ENCODE results near the gene LBX2.

LBX2 gene, protein sequence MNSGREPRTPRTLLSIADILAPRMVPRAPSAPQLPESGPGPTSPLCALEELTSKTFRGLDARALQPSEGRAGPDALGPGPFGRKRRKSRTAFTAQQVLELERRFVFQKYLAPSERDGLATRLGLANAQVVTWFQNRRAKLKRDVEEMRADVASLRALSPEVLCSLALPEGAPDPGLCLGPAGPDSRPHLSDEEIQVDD

DNA sequence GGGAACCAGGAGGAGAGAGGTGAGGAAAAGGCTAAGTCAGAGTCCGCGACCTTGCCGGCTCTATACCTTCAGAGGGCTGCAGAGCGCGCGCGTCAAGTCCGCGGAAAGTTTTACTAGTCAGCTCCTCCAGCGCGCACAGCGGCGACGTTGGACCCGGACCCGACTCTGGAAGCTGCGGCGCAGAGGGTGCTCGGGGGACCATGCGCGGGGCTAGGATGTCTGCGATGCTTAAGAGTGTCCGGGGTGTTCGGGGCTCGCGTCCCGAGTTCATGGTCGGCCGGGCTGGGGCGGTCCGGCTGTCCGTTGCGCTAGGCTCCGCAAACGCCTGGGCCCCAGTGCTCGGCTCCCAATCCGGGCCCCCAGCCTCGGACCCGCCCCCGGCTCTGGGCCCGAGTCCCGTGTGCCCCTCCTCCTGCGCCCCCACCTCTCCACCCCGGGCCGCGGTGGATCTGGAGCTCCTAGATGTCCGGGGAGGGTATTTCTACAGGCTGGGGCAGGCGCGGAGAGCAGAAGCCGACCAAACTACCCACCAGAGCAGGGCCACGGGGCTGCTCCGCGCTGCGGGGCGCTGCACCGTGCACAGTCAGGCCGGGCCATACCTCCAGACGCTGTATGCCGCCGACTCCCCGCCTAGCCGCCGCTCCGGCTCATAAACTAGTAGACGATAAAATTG lies at the start of gene LBX2:
Gene LBX2, minus strand, starts transcription at position 337 of the 673 bp plus-strand sequence. Its CDS starts 66 bp downstream, at position 271.
- DNase-seq: no peak

DNA sequence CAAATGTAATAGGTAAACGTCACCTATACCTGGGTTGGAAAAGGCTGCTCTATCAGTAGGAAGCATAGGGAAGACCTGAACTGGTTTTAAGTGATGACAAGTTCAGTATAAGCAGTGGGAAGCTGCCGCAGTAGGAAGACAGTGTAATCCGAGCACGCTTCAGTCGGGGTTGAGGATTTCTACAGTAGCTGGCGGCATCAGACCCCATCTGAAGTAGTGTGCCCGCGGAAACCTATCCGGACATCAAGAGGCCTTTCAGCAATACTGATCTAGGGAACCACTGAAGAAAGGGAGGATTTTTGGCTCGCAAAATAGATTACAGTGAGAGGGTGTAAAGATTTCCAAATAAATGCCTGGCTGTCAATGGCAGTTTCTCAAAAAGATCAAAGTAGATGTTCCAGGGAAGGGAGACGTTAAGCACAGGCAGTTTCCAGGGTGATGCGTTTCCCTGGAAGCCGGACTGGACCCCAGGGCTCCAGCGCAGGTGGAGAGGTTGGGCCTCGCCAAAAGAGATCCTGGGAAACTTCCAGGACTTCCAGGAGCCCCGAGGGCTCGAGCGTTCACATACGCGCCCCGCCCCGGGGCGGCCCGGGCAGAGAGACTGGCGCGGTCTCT lies 49.0 kb upstream of the LBX2 start:
- DNase-seq: no peak

DNA sequence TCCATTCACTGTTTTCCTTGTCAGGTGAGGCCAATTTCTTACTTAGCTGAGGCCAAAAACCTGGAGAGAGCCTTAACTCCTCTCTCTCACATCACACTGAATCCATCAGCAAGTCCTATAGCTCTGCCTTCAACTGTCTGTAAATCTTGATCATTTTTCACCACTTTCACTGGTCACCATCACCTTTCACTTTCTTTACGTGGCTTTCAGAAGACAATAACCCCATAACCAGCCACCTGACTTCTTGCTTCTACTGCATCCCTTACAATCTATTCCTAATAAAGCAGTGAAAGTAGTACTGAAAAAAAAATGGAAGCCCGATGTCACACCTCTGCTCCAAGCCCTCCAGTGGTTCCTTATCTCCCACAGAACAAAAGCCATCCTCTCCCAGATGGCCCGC lies 46.6 kb upstream of the LBX2 start:
- no peak for DNase-seq

DNA sequence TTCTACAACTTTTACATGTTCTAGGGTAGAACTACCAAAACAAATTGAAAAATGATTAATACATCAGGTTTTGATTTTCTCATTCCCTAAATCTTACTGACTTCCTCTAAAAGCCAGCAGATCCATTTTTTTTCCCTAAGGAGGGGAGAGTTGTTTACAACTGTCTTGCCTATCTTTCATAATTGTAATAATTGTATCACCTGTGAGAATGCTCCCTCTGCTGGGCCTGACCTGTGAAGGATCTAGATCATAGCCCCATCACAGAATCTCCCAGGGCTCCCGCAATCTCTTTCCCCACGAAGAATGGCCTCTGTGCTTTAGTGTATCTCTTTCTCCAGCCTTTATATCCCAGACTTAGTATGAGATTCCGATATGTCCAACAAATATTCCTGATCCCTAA lies 45.2 kb upstream of the LBX2 start:
- no peak for DNase-seq

DNA sequence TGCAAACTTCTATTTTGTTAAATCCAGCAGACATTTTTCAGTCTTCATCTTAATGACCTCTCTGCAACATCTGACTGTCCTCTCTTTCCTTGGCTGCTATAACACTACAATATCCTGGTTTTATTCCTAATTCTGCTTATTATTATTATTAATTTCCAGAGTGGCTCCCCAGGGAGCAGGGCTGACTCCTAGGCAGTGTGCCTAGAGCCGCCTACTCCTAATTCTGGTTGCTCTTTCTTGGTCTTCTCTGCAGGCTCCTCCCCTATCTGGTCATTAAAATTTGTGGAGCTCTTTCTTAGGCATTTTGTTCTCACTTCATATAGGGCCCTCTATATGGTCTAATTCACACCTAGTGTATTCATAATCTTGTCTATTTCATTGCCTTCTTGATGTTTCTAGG lies 43.6 kb upstream of the LBX2 start:
- no peak for DNase-seq

DNA sequence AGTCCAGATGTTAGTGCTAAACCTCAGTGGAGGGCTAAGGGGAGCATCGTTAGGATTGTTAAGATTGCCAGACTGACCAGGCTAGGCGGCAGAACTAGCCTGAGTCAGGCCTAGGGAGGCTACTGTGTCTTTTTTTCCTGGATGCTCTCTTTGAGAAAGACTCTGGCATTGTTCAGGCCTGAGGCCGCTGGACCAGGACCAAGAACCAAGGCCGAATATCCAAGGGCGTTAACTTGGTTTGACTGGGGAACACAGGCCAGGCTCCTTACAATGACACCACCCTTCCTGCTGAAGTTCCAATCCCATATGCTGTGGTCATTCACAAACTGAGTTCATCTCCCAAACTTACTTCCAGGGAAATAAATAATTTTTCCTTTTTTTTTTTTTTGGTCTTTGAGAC lies 40.9 kb upstream of the LBX2 start:
- DNase-seq: no peak

DNA sequence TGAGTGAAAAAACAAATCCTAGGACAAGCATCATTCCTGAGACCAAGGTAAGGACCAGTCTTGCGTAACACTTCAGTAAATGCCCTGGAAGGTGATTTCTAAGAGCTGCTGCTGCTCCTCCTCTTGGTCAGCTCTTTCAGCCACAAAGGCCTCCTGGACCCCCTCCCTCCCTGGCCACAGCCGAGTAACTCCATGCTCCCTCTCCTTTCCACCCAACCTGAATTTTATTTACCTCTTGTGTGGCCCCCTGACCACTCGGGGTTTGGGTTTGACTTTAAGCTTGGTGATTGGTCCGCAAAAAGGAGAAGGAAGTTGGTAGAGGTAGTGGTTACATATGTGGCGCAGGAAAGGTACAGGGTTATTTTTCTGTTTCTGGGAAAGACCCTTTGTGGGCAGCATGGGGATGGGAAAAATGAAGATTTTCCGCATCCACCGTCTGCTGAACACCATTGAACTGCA lies 39.5 kb upstream of the LBX2 start:
- DNase-seq: no peak

DNA sequence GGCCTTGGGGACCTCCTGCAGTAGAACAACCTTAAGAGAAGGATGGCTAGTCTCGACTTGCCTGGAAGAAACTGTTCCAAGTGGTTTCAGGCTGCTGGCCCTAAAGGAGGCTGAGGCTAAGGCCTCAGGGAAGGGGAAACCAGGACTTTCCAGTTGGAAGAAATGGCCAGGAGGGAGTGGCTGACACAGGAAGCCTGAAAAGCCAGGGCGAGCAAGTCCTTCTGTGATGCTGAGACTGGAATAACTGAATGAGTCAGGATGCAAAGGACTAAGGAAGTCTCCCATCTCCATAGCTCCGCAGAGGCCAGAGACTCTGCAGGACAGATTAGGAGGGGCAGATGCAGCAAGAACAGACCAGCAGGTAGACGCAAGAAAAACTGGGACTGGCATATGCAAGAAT lies 37.7 kb upstream of the LBX2 start:
- DNase-seq: no peak

DNA sequence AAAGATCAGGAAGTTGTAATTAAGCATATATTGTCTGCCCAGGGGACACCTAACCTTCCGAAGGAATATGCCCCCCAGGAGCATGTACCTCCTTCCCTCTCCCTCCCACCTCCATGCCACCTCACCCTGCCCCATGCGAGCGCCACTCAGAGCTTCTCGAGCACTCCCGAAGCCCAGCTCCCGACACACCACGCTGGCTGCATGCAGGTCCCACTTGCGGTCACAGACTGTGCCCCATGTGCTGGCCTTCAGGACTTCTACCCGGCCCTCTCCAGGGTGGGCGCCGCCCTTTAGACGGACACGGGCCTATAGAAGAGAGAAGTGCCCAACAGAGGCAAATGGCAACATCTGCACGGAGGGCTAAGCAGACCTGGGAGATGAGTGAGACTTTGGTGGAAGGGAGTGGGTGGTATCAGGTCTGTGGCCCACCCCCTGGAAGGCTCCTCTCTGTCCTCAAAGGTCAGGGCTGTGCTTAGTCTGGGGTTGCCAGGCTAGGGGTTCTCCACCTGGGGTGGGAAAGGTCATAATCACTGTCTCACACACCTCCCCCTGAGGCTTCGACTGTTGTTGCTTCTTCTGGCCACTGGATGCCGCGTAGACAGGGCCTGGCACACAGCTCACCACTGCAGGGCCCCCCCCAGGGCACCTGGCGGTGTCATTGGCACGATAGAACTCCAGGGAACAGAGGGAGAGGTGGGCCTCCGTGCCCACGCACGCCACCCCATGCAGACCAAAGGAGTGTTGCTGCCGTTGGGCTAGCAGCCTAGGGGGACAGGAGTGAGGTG lies 37.0 kb upstream of the LBX2 start:
- DNase-seq: no peak

DNA sequence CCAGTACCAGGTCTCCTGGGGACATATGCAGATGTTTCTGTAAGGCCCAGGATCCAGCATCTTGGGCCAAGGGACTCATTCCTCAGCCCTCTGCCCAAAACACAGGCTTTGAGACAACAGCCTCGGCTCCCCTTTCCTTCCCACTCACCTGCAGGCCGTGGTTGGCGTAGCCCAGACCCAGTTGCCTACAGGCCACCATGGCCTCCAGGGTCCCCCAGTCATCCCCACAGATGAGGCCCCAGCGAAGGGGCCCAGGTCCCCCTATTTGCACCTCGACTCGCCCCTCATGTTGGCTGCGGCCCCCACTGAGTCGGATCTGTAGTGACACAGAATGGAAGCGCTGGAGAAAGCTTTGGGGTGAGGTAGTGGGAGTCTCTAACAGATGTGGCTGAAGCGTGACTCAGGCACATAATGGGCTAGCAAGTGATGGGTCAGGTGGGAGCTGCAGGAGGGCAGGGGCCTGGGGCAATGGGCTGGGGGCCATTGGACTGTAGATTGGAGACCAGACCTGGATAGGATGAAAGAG lies 36.1 kb upstream of the LBX2 start:
- no peak for DNase-seq

DNA sequence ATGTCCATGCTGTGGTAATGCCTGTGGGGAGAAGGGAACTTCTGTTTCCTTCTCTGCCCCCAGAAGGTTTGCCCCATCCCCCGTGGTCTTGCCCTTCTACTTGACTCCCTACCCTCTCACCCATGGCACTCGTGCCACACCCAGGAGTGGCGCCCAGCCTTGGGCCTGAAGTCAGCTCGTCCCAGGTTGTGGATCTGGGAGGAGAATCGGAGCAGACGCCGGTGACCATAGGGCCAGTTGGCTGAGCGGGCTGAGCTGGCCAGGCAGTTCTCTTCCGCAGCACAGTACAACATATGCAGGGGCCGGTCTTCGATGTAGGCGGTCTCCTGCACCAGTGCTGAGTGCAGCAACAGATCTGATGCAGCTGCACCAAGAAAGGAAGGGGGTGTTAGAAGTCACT lies 35.0 kb upstream of the LBX2 start:
- no peak for DNase-seq

DNA sequence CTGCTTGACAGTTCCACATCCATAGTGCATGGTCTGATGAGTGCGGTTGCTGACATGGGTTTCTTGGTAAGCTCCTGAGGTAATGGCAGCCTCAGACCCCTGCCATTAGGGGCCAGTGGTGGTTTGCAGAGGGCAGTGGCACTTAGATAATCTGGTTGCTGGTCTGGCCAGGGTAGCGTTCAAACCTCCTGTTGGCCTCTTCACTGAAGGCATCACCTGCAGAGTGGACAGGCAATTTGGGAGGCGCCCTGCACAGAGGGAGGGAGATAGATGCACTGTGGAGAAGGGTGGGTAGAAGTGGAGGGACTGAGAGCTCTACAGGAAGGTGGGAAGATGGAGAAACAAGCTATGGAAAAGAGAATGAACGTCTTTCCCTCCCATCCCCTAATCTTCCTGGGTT lies 34.1 kb upstream of the LBX2 start:
- no peak for DNase-seq

DNA sequence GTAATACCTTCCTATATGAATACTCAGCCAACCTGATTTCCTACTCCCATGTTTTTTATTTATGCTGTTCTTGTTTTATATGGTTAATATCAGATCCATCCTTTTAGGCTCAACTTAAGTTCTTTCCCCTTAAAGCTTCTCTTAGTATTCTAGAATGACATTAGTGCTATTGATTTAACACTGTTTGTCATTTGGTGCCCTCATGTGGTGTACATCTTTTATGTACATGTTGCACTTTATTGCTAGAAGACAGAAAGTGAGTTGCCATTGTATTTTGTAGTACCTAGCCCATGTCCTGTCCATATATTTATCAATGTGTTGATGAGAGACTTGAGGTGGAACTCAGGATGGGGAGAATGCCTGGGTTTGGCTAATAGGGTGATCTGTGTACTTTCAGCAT lies 32.8 kb upstream of the LBX2 start:
- DNase-seq: no peak

DNA sequence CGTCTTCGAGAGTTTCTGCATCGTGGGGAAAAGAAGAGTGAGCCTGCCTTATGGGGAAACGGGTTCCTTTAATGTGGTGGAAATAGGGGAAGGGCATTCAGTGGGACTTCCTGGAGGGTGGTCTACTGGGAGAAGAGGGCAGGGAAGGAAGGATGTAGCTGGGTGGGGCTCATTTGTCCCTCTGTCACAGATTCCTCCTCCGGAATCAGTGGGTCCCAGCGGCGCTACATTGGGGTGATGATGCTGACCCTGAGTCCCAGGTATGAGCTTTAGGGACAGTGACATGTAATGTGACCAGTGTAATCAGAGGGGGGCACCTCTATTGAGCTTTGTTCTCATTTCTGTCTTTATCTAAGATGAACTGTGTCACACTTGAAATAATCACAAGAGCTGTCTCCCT lies 32.3 kb upstream of the LBX2 start:
- DNase-seq: no peak

DNA sequence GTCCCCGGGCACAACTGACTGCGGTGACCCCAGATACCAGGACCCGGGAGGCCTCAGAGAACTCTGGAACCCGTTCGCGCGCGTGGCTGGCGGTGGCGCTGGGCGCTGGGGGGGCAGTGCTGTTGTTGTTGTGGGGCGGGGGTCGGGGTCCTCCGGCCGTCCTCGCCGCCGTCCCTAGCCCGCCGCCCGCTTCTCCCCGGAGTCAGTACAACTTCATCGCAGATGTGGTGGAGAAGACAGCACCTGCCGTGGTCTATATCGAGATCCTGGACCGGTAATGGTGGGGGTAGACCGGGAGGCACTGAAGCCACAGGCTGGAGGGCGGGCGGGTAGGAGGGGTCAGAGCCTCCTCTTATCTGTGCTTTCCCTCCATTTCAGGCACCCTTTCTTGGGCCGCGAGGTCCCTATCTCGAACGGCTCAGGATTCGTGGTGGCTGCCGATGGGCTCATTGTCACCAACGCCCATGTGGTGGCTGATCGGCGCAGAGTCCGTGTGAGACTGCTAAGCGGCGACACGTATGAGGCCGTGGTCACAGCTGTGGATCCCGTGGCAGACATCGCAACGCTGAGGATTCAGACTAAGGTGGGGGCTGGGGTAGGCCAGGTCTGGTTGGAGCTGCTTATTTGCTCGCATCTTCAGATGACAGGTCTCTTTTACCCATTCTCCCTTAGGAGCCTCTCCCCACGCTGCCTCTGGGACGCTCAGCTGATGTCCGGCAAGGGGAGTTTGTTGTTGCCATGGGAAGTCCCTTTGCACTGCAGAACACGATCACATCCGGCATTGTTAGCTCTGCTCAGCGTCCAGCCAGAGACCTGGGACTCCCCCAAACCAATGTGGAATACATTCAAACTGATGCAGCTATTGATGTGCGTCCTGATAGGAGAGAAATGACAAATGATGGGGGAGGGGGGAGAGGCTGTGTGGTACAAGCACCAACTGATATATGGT lies 31.1 kb upstream of the LBX2 start:
- DNase-seq: no peak

DNA sequence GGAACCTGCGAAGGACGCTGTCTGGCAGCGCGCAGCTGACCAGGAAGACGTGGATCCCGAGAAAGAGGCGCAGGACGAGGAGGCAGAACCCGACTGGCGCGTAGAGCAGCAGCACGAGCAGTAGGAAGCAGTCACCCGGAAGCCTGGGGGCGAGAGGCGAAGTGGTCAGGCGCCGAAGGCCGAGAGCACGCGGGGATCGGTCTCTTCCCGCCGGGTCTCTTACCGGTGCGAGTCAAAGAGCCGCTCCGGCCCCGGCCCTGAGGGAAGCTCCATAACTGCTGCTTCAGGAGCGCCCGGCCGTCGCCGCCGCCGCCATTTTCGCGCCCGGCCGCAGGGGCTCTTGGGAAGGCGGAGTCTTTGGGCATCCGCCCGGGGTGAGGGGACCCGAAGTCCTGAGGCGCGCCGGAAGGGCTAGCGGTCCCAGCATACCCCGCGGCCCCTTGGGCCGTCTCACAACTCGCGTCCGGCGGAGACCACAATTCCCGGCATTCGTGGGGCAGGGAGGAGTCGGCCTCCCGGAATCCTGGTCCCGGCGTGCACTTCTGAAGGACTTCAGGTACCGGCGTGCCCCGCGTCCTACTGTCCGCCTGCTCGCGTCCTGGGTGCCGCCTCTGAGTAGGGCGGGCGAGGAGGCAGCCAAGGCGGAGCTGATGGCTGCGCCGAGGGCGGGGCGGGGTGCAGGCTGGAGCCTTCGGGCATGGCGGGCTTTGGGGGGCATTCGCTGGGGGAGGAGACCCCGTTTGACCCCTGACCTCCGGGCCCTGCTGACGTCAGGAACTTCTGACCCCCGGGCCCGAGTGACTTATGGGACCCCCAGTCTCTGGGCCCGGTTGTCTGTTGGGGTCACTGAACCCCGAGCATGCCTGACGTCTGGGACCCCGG lies 30.2 kb upstream of the LBX2 start, which contains the start of the genes AUP1 and HTRA2:
Gene AUP1, minus strand, starts transcription at position 350 of the 882 bp plus-strand sequence. Its CDS starts 77 bp downstream, at position 273.
Gene HTRA2, plus strand, starts transcription at position 577 of the 882 bp plus-strand sequence. Its CDS starts 74 bp downstream, at position 651.
- peak; percentile 99 for DNase-seq

DNA sequence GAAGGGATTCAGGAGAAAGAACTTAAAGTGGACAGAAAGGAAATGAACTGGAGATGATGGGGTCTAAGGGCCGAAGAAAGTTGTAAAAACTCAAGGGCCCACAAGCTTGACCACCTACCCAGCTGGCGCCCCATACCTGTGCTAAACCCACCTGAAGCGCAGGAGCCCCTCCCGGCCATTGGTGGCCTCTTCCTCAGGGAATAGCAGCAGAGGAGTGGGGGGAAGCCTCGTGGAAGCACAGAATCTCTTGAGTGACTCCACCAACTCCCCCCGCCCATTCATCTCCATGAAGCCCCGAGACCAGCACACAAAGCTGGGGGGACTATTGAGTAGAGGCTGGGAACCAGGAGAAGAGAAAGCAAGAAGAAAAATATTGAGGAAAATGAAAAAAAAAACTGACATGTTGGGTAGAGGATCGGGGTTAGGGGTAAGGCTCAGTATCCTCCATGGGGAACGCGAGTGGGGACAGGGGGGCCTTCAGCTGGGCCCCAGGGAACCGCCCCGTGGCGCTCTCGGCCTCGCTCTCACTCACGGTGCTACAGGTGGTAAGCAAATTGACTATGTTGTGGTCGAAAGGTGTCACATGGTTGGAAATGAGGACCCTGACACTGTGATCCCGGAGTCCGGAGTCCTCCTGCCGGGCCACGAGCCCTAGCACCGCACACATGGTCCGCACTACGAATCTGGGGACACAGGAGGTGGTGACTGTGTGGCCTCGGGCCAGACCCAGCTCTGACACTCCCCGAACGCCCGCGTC lies 29.4 kb upstream of the LBX2 start:
- DNase-seq: no peak

DNA sequence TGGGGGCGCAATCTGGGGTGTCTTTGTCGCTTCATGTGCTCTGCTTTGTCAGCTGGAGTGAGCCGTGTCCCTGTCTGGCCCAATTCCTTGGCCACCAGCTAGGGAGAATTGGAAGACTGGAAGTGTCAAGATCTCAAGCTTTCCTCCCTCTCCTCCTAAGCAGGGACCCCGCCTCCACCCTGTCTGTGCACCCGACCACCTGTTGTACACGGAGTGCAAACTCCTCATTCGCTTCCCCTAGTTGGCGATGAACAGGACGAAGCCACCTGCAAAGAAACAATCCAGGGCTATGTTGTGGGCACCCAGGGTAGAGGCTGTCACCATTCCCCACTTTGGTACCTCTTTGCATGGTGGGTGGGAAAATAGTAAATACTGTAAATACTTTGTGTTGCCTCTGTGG lies 28.3 kb upstream of the LBX2 start:
- DNase-seq: no peak

DNA sequence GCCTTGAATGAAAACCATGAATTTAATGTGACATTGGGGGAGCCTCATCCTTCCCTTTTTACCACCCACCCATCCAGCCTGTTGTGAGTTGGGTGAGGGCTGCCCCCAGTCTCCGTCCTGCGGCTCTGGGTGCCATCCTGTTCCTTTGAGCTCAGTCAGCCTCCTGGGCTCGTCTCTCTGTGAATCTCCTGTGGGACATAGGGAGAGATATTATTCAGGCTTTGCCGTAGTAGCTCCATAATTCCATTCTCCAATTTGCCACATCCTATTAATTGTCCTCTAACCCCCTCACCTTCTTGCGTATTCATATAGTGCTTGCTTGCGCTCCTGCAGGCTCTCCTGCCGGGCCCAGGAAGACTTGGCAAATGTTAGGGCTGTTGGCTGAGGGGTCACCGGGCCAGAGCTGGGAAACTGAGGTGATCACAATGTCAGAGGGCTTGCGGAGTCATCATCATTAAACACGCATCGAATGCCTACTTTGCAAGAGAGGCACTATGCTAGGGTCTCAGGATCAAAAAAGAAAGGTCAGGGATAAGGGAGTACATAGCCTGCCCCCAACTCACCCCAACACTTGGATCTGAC lies 27.3 kb upstream of the LBX2 start:
- DNase-seq: no peak

Measured in NCI-H2081 (cell line).